IMR-90 (cell line): ENCODE data around the gene HDAC5. TPM values are rescaled to one million over a fixed set of nuclear protein-coding genes. Genes with fewer than 3 reads are reported as not detected.
A peak's percentile ranks its signal among the peaks of the same experiment; 100 is the strongest.

Source experiments
- ATAC-seq: fragments of 200-7000 bp; cut with Tn5 transposase; 2 replicates; pipeline ENCODE4 v1.9.1; 2020; ENCODE audit warnings: low read depth, mild to moderate bottlenecking, moderate library complexity
- BruUV-seq: library from RNA; stranded (reverse); fragments of 400-500 nt; replicated peaks from 2 replicates; lab custom pipeline; 2021; lab: Mats Ljungman, UMichigan
- CTCF ChIA-PET: fragments of 300-600 bp; formaldehyde crosslinking; extraction: SDS; loops from one replicate; lab custom pipeline; 2021; ENCODE audit warnings: antibody characterized with exemption; lab: Yijun Ruan, JAX
- POLR2A ChIA-PET: fragments of 300-600 bp; sonication (Branson Sonifier 250); formaldehyde crosslinking; loops from one replicate; lab custom pipeline; 2022; ENCODE audit warnings: antibody characterized with exemption; ENCODE audit not compliant: unreplicated experiment; lab: Charles Lee
- DNase-seq: peaks from one replicate; pipeline ENCODE4 v3.0.0; 2013
- H2AFZ ChIP-seq: replicated peaks from 2 replicates; pipeline ENCODE3; 2013; ENCODE audit warnings: low read length, mild to moderate bottlenecking; ENCODE audit not compliant: poor library complexity
- H2AK5ac ChIP-seq: 2 replicates; pipeline ENCODE4 v1.6.1; 2013; ENCODE audit warnings: low read depth, low read length, inconsistent platforms
- H2AK9ac ChIP-seq: replicated peaks from 2 replicates; pipeline ENCODE3; 2013; ENCODE audit warnings: mild to moderate bottlenecking, low read depth, low read length, moderate library complexity; ENCODE audit not compliant: poor library complexity
- H2BK120ac ChIP-seq: 2 replicates; pipeline ENCODE4 v1.6.1; 2013; ENCODE audit warnings: low read depth, low read length, inconsistent platforms
- H2BK15ac ChIP-seq: 3 replicates; pipeline ENCODE4 v1.6.1; 2013; ENCODE audit warnings: low read depth, low read length, inconsistent platforms
- H2BK20ac ChIP-seq: 2 replicates; pipeline ENCODE4 v1.6.1; 2013; ENCODE audit warnings: low read depth, mild to moderate bottlenecking, inconsistent platforms, low read length, moderate library complexity
- H2BK5ac ChIP-seq: 2 replicates; pipeline ENCODE4 v1.6.1; 2013; ENCODE audit warnings: mild to moderate bottlenecking, low read depth, low read length, inconsistent platforms; ENCODE audit not compliant: poor library complexity, severe bottlenecking
- H3K14ac ChIP-seq: replicated peaks from 2 replicates; pipeline ENCODE4 v1.6.1; 2013; ENCODE audit warnings: low read depth, low read length, inconsistent platforms
- H3K18ac ChIP-seq: 2 replicates; pipeline ENCODE4 v1.6.1; 2013; ENCODE audit warnings: low read depth, low read length, control low read depth
- H3K23ac ChIP-seq: 2 replicates; pipeline ENCODE4 v1.6.1; 2013; ENCODE audit warnings: low read depth, low read length, inconsistent platforms
- H3K27ac ChIP-seq: 2 replicates; pipeline ENCODE4 v1.5.1; 2013; ENCODE audit warnings: mild to moderate bottlenecking, control low read depth, low read length; ENCODE audit not compliant: insufficient read depth
- H3K27me3 ChIP-seq: 2 replicates; pipeline ENCODE4 v1.6.1; 2013; ENCODE audit warnings: low read length; ENCODE audit not compliant: control insufficient read depth, insufficient read depth
- H3K36me3 ChIP-seq: 2 replicates; pipeline ENCODE4 v1.6.1; 2013; ENCODE audit warnings: low read length, mixed read lengths; ENCODE audit not compliant: control insufficient read depth, insufficient read depth
- H3K4ac ChIP-seq: 2 replicates; pipeline ENCODE4 v1.6.1; 2013; ENCODE audit warnings: low read depth, low read length, inconsistent platforms
- H3K4me1 ChIP-seq: 2 replicates; pipeline ENCODE4 v1.6.1; 2013; ENCODE audit warnings: low read length, mixed read lengths; ENCODE audit not compliant: control insufficient read depth, insufficient read depth
- H3K4me2 ChIP-seq: 2 replicates; pipeline ENCODE4 v1.6.1; 2013; ENCODE audit warnings: low read depth, mild to moderate bottlenecking, control low read depth, low read length, moderate library complexity
- H3K4me3 ChIP-seq: 2 replicates; pipeline ENCODE4 v1.5.1; 2013; ENCODE audit warnings: low read depth, mild to moderate bottlenecking, control low read depth, low read length, moderate library complexity; ENCODE audit not compliant: insufficient read depth
- H3K56ac ChIP-seq: 2 replicates; pipeline ENCODE4 v1.6.1; 2013; ENCODE audit warnings: low read length, inconsistent platforms; ENCODE audit not compliant: insufficient read depth; ENCODE audit errors: extremely low read depth
- H3K79me1 ChIP-seq, 2 experiments: 2 replicates each; pipeline ENCODE4 v1.6.1; 2013; ENCODE audit warnings: low read length in 2 of 2, inconsistent platforms in 1 of 2, low read depth in 1 of 2
- H3K9ac ChIP-seq: 2 replicates; pipeline ENCODE4 v1.6.1; 2013; ENCODE audit warnings: low read depth, low read length, control low read depth
- H3K9me1 ChIP-seq: 2 replicates; pipeline ENCODE4 v1.6.1; 2013; ENCODE audit warnings: low read length, inconsistent platforms; ENCODE audit not compliant: insufficient read depth
- H3K9me3 ChIP-seq: 2 replicates; pipeline ENCODE4 v1.6.1; 2013; ENCODE audit warnings: low read length; ENCODE audit not compliant: control insufficient read depth, insufficient read depth
- H4K20me1 ChIP-seq: 2 replicates; pipeline ENCODE4 v1.6.1; 2013; ENCODE audit warnings: low read length, inconsistent platforms; ENCODE audit not compliant: insufficient read depth
- H4K5ac ChIP-seq: 2 replicates; pipeline ENCODE4 v1.6.1; 2013; ENCODE audit warnings: mild to moderate bottlenecking, low read depth, low read length, control low read depth
- H4K8ac ChIP-seq, 2 experiments: 2 replicates each; pipeline ENCODE4 v1.6.1; 2013; ENCODE audit warnings: low read depth in 2 of 2, low read length in 2 of 2, control low read depth in 1 of 2, inconsistent platforms in 1 of 2
- H4K91ac ChIP-seq: 2 replicates; pipeline ENCODE4 v1.6.1; 2013; ENCODE audit warnings: low read depth, low read length, inconsistent platforms; ENCODE audit not compliant: insufficient read depth
- CHD1 ChIP-seq: IDR thresholded peaks from 2 replicates; pipeline ENCODE4 v1.6.1; 2012; ENCODE audit warnings: low read depth, low read length, improper control_type of control experiment
- MXI1 ChIP-seq: IDR thresholded peaks from 2 replicates; pipeline ENCODE4 v1.6.1; 2012; ENCODE audit warnings: low read depth, mild to moderate bottlenecking, low read length, moderate library complexity, borderline replicate concordance
- RAD21 ChIP-seq: IDR thresholded peaks from 2 replicates; pipeline ENCODE4 v1.6.1; 2012; ENCODE audit warnings: low read length, improper control_type of control experiment
- WGBS, 2 experiments: methylation state at CpG; one replicate each; pipeline versions ENCODE4 v1.1.5 to v1.1.7; 2013; ENCODE audit warnings: missing lambda C conversion rate in 2 of 2; ENCODE audit not compliant: insufficient read length in 1 of 2; ENCODE audit errors: extremely low coverage in 2 of 2; 5-methylcytosine and 5-hydroxymethylcytosine counted together
- dilution Hi-C: fragments of 300-500 bp; cut with HindIII; formaldehyde crosslinking; loops from one replicate; pipeline ENCODE4 v1.14.3; 2018; ENCODE audit warnings: low sequenced_read_pairs; ENCODE audit not compliant: unreplicated experiment
- in situ Hi-C: fragments of 300-500 bp; cut with MboI; formaldehyde crosslinking; loops from 3 replicates; pipeline ENCODE4 v1.14.3; 2019; ENCODE audit warnings: low sequenced_read_pairs, inconsistent platforms, mixed read lengths
- intact Hi-C: fragments of 100-400 bp; cut with micrococcal nuclease; formaldehyde crosslinking; loops from 2 replicates; pipeline ENCODE4 v1.10.0; 2022
- polyA plus RNA-seq, 3 experiments: library from polyadenylated mRNA; depleted of rRNA; stranded (reverse); fragments of >200 nt; gene quantifications; 2 replicates each; pipeline ENCODE4 v1.2.3, GENCODE V29; 2012; ENCODE audit warnings: low replicate concordance in 1 of 3
- total RNA-seq: library from RNA; depleted of rRNA; stranded (reverse); fragments of >200 nt; gene quantifications from 2 replicates; pipeline ENCODE4 v1.2.3, GENCODE V29; 2012
- TF ChIP-seq, protein P1 (sequence below): fragments of 150-350 bp; IDR thresholded peaks from 2 replicates; pipeline ENCODE4 v1.6.1; 2016; ENCODE audit warnings: low read depth, mild to moderate bottlenecking, low read length, moderate library complexity, borderline replicate concordance
- TF ChIP-seq, protein P2 (sequence below): conservative IDR thresholded peaks from 2 replicates; pipeline ENCODE4 v1.5.1; 2012; ENCODE audit warnings: mild to moderate bottlenecking, low read depth, low read length, improper control_type of control experiment

The HDAC5 gene
- total and polyA plus RNA-seq, 2 of the 4 experiments (the other 2 are of a cell fraction) = 47.0 to 61.3 TPM

DNA sequence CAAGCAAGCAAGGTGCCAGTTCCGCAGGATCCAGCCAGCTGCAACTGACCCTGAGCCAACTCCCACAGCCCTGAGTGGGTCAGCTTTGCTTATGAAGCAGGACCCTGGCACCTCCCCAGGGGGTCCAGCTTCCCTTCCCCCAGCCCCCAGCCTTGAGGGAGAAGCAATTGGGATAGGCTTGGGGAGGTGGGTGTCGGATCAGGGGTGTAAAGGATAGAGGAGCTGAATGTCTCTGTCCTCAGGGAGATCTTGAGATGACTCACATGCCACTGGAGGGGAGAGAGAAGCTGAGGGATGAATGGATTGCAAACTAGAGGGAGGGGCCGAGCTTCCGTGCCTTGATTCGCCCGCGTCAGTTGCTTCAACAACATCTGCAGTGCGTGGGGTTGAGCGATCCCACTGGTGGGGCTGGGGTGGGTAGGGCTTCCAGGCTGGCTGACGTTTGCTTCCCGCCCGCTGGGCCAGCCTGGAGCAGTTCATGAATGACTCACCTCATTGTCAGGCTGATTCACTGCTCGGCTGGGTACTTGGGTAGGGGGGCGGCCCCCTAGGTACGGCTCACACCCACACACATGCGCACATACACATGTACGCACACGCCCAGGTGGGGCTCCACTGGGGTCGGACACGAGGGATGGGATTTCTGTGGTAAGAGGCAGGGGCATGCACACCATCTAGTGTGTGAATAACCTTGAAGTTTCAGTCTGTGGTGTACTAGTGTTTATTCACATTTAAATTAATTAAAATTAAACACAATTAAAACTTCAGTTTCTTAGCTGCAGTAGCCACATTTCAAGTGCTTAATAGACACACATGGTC is 14.7 kb upstream of the HDAC5 start (continued):
- TF ChIP-seq CHD1 = peak; percentile 38; the same call in 1 of the 2 replicates
- no peak; the same call in none of the 2 replicates for TF ChIP-seq RAD21
- TF ChIP-seq MXI1 = peak; percentile 86

DNA sequence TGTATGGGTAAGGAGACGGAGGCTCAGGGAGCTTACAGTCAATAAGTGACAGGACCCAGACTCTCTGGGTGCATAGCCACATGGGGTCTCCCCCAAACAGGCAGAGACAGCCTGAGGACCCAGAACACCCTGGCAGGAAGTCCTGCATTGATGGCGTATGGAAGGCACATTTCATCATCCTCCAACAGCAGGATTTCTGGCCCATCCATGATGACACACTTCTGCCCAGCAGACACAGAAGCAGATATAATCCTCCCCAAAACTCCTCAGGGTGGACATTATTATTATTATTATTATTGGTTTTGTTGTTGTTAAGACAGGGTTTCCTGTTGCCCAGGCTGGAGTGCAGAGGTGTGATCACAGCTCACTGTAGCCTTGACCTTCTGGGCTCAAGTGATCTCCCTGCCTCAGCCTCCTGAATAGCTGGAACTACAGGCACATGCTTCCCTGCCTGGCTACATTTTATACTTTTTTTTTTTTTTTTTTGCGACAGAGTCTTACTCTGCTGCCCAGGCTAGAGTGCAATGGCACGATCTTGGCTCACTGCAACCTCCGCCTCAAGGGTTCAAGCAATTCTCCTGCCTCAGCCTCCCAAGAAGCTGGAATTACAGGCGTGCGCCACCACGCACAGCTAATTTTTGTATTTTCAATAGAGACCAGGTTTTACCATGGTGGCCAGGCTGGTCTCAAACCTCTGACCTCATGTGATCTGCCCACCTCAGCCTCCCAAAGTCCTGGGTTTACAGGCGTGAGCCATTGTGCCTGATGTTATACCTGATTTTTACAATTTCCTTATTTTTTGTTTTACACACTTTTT is 11.5 kb upstream of the HDAC5 start:
- Histone ChIP-seq H4K8ac (no peak overlapping the region), H2BK120ac (no peak overlapping the region), H4K20me1 (no peaks in the 10 kb centered on the region), H2AFZ (peak overlapping the region; percentile 56), H2AK5ac (peak overlapping the region; percentile 43; the same call in 1 of the 2 replicates), H3K4ac (no peak overlapping the region; the same call in 1 of the 2 replicates), H3K9me1 (peaks cover 16% of the 10 kb centered on the region), H2BK5ac (no peak overlapping the region), H3K27me3 (no peaks in the 10 kb centered on the region), H3K9me3 (no peaks in the 10 kb centered on the region), H2BK20ac (no peak overlapping the region), H2AK9ac (peak overlapping the region; percentile 15), H3K4me2 (no peak overlapping the region), H3K23ac (no peak overlapping the region), H3K36me3 (no peaks in the 10 kb centered on the region), H3K56ac (no peak overlapping the region), H3K4me1 (peaks cover 9% of the 10 kb centered on the region), H4K5ac (no peak overlapping the region), H3K9ac (no peak overlapping the region), H3K27ac (no peak overlapping the region), H3K14ac (no peak overlapping the region), H3K18ac (no peak overlapping the region), H3K4me3 (no peak overlapping the region), H3K79me1 (no peaks in the 10 kb centered on the region; a peak in 1 of 4 replicates), H2BK15ac (peak overlapping the region; percentile 50; the same call in 1 of the 3 replicates), H4K91ac (no peak overlapping the region)
- in situ Hi-C loops (no loop called here), intact Hi-C loops (no loop called here), dilution Hi-C loops (no loop called here)
- DNase-seq (no peak), ATAC-seq (no peak)
- POLR2A ChIA-PET = no interaction called here
- 92% methylated on average over 6 of the region's 9 CpGs; no CpG with 5 or more reads in 1 of the 2 experiments for WGBS, 2 experiments
- CTCF ChIA-PET = no interaction called here
- BruUV-seq = no TSS peak
- TF ChIP-seq, protein P1, sequence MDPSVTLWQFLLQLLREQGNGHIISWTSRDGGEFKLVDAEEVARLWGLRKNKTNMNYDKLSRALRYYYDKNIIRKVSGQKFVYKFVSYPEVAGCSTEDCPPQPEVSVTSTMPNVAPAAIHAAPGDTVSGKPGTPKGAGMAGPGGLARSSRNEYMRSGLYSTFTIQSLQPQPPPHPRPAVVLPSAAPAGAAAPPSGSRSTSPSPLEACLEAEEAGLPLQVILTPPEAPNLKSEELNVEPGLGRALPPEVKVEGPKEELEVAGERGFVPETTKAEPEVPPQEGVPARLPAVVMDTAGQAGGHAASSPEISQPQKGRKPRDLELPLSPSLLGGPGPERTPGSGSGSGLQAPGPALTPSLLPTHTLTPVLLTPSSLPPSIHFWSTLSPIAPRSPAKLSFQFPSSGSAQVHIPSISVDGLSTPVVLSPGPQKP = no peak
- TF ChIP-seq, protein P2, sequence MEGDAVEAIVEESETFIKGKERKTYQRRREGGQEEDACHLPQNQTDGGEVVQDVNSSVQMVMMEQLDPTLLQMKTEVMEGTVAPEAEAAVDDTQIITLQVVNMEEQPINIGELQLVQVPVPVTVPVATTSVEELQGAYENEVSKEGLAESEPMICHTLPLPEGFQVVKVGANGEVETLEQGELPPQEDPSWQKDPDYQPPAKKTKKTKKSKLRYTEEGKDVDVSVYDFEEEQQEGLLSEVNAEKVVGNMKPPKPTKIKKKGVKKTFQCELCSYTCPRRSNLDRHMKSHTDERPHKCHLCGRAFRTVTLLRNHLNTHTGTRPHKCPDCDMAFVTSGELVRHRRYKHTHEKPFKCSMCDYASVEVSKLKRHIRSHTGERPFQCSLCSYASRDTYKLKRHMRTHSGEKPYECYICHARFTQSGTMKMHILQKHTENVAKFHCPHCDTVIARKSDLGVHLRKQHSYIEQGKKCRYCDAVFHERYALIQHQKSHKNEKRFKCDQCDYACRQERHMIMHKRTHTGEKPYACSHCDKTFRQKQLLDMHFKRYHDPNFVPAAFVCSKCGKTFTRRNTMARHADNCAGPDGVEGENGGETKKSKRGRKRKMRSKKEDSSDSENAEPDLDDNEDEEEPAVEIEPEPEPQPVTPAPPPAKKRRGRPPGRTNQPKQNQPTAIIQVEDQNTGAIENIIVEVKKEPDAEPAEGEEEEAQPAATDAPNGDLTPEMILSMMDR = no peak
